ENCODE data around the gene TMEM232. TPM values are rescaled to one million over a fixed set of nuclear protein-coding genes. Genes with fewer than 3 reads are reported as not detected.

The TMEM232 gene
- 7.1 and 8.4 TPM in 2 replicates for total RNA-seq
- long read RNA-seq, partial matches to known transcripts = 2 of 15 reads
- long read RNA-seq, other reads (novel, unspliced or antisense) = 13 of 15 reads

DNA sequence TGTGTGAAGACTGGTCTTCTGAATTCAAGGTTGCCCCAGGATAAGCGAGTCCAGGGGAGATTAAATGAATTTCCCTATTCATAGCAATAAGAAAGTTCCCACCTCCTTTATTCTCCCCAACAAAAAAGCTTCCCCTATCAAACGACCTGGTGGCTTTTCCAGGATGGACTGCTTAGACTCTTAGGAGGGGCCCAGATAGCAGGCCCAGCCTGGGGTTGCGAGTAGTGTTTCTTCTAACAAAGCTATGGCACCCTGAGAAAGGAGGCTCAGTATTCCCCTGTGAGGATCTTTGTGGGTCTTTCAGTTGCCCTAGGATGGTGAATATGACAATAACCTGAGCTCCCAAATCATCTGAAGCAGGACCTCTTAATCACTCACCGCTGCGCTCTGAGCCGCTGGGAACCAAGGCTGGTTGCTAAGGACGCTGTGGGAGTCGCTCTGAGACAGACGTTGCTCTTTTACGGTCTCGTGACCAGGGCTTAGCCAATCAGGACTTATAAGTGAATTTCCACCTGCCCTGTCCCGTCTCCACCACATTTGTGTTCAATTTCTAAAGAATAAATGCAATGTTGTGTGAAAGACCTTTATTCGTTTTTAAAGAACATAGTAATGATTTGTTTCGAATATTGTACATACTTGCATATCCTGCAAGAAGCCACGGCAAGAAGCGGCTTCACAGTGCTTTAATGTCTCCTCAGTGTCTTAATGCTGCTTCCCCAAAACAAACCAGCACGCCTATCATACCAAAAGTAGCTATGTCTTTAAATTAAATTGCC, at the start of gene TMEM232:
TMEM232 (minus strand) TSS at position 423 of the 776 bp plus-strand sequence. CDS start 59,319 bp downstream, outside the sequence.
- Mint-ChIP-seq H3K36me3 (ENCODE audit: insufficient read depth) (no peaks in the 10 kb centered on the region), H3K9me3 (ENCODE audit: low read depth) (no peaks in the 10 kb centered on the region), H3K4me1 (ENCODE audit: low read depth) (peaks cover 1% of the 10 kb centered on the region), H3K27me3 (no peaks in the 10 kb centered on the region), H3K4me3 (ENCODE audit: low read depth) (peak within 1 kb of the TSS; percentile 90), H3K27ac (peak within 1 kb of the TSS; percentile 38)
- TF ChIP-seq, protein P1, sequence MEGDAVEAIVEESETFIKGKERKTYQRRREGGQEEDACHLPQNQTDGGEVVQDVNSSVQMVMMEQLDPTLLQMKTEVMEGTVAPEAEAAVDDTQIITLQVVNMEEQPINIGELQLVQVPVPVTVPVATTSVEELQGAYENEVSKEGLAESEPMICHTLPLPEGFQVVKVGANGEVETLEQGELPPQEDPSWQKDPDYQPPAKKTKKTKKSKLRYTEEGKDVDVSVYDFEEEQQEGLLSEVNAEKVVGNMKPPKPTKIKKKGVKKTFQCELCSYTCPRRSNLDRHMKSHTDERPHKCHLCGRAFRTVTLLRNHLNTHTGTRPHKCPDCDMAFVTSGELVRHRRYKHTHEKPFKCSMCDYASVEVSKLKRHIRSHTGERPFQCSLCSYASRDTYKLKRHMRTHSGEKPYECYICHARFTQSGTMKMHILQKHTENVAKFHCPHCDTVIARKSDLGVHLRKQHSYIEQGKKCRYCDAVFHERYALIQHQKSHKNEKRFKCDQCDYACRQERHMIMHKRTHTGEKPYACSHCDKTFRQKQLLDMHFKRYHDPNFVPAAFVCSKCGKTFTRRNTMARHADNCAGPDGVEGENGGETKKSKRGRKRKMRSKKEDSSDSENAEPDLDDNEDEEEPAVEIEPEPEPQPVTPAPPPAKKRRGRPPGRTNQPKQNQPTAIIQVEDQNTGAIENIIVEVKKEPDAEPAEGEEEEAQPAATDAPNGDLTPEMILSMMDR (IDR thresholded peaks at IDR 0.05; ENCODE audit: unreplicated experiment) = no peak
- peak; percentile 50 for DNase-seq (ENCODE audit: low spot score, unreplicated experiment)

GRCh38 chr5:110770286-110770685, 43.8 kb upstream of the TMEM232 start:
- TF ChIP-seq, protein P1 (IDR thresholded peaks at IDR 0.05; ENCODE audit: unreplicated experiment) = no peak
- Mint-ChIP-seq H3K9me3 (ENCODE audit: low read depth) (no peaks in the 10 kb centered on the region), H3K4me3 (ENCODE audit: low read depth) (no peak overlapping the region), H3K27me3 (peaks cover 6% of the 10 kb centered on the region), H3K36me3 (ENCODE audit: insufficient read depth) (no peaks in the 10 kb centered on the region), H3K4me1 (ENCODE audit: low read depth) (no peaks in the 10 kb centered on the region), H3K27ac (no peak overlapping the region)
- no peak for DNase-seq (ENCODE audit: low spot score, unreplicated experiment)

DNA sequence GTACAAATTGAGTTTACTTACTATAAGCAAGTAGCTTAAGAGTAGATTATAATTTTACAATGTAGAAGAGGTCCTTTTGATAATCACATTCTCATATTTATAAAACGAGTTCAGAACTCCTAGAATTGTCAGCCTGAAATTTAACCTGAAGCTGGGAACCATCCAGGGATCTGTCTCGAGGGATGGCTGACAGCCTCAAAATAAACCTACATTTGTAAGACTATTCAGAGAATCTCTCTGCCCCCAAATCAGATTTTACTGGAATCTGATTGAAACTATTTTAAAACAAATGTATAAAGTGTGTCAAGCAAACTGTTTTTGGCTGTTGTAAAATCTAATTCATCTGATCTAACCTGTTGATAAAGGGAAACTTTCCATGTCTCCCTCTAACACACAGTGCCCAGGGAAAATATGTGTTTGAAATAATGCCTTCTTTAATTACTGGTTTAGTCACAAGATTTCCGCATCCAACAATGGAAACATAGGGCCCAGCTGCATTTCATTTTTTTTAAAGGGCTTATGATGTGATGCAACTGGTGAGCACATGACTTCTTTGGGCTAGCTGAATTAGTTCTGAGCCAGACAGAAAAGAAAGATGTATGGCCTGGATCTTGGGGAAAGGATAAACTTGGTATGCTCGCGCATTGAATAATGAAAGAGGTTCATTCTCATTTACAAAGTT, 42.7 kb upstream of the TMEM232 start:
- TF ChIP-seq, protein P1 (IDR thresholded peaks at IDR 0.05; ENCODE audit: unreplicated experiment) = no peak
- Mint-ChIP-seq H3K4me3 (ENCODE audit: low read depth) (no peak overlapping the region), H3K9me3 (ENCODE audit: low read depth) (no peaks in the 10 kb centered on the region), H3K4me1 (ENCODE audit: low read depth) (no peaks in the 10 kb centered on the region), H3K27me3 (peaks cover 6% of the 10 kb centered on the region), H3K36me3 (ENCODE audit: insufficient read depth) (no peaks in the 10 kb centered on the region), H3K27ac (no peak overlapping the region)
- DNase-seq (ENCODE audit: low spot score, unreplicated experiment) = no peak

DNA sequence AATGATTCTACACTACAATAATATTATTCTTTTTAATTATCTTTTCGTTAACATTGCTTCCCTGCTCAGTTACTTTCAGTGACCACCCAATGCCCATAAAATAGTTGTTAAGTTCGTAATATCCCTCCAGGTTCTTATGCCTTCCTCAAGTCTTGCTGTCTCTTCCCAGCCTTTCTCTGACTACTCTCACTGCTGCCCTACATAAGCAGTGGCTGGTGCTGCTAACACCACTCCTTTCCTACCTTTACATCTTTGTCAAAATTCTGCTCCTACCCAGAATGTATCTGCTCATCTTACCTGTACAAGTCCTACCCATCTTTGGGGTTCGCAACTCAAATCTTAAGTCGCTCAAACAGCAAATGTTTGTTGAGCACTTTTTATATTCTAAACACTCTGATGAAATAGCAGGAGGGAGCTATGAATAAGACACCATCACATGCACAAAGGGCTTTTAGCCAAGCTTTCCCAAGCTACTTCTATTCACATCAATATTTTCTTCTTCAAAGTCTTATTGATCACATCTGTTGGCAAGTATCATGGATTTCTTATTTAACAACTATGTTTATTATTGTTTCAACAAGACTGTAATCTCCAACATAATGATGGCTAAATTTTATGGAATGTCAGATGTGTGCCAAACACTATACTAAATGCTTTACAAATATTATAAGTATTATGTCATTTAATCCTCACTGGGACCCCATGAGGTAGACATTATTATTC, 41.8 kb upstream of the TMEM232 start:
- H3K27me3 Mint-ChIP-seq = peaks cover 6% of the 10 kb centered on the region
- no peaks in the 10 kb centered on the region for H3K4me1 Mint-ChIP-seq (ENCODE audit: low read depth)
- TF ChIP-seq, protein P1 (IDR thresholded peaks at IDR 0.05; ENCODE audit: unreplicated experiment) = no peak
- no peak overlapping the region for H3K27ac Mint-ChIP-seq
- no peak overlapping the region for H3K4me3 Mint-ChIP-seq (ENCODE audit: low read depth)
- no peaks in the 10 kb centered on the region for H3K36me3 Mint-ChIP-seq (ENCODE audit: insufficient read depth)
- no peak for DNase-seq (ENCODE audit: low spot score, unreplicated experiment)
- no peaks in the 10 kb centered on the region for H3K9me3 Mint-ChIP-seq (ENCODE audit: low read depth)

GRCh38 chr5:110760158-110760557, 33.7 kb upstream of the TMEM232 start:
- DNase-seq (ENCODE audit: low spot score, unreplicated experiment) = no peak
- H3K36me3 Mint-ChIP-seq (ENCODE audit: insufficient read depth) = peaks cover 5% of the 10 kb centered on the region
- no peak overlapping the region for H3K27ac Mint-ChIP-seq
- H3K4me3 Mint-ChIP-seq (ENCODE audit: low read depth) = no peak overlapping the region
- no peaks in the 10 kb centered on the region for H3K27me3 Mint-ChIP-seq
- TF ChIP-seq, protein P1 (IDR thresholded peaks at IDR 0.05; ENCODE audit: unreplicated experiment) = no peak
- no peaks in the 10 kb centered on the region for H3K9me3 Mint-ChIP-seq (ENCODE audit: low read depth)
- H3K4me1 Mint-ChIP-seq (ENCODE audit: low read depth) = no peaks in the 10 kb centered on the region

Measured in progenitor cell of endocrine pancreas (in vitro differentiated cells).